ENCODE measurements around the gene HOXD11. TPM values are rescaled to one million over a fixed set of nuclear protein-coding genes. Genes with fewer than 3 reads are reported as not detected.

The HOXD11 gene
- total and polyA plus RNA-seq, 2 of the 4 experiments (the other 2 are of a cell fraction) = not detected

DNA sequence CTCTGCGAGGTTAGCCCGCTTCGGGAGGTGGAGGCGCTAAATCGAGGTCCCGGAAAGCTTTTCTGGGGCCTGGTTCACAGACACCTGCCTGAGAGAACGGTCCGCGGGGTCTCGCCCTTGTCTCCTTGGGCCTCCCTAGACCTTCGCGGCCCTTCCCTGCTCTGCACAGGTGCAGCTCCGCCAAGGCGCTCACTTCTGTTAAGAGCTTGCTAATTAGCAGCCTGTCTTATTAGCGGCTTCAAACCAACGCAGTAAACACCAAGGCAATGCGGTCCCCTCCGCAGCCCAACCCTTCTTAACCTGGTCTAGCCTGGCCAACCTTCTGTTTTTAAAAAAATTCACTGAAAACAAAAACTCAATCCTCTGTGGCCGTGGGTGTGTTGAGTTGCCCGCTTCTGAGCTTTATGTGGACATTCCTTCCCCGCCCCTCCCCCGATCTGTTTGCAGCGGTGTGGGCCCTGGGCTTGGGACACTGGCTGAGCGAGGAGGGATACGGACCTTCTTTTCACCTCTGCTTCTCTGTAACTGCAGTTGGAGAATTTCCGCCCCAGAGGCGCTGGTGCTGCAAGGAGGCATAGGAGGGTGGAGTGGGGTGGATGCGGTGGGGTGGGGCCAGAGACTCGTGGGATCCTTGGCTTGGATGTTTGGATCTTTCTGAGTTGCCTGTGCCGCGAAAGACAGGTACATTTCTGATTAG lies 40.9 kb downstream of the HOXD11 start:
- H2BK5ac ChIP-seq (ENCODE audit: low read depth, low read length, poor library complexity, severe bottlenecking) = no peak overlapping the region
- H2BK15ac ChIP-seq (ENCODE audit: low read depth, low read length) = no peak overlapping the region
- intact Hi-C loops (cut with micrococcal nuclease) (no loop called here), dilution Hi-C loops (cut with HindIII; ENCODE audit: low sequenced_read_pairs, unreplicated experiment) (no loop called here), in situ Hi-C loops (cut with MboI; ENCODE audit: low sequenced_read_pairs) (no loop called here)
- no peak overlapping the region for H4K91ac ChIP-seq (ENCODE audit: insufficient read depth, low read depth, low read length)
- no peak overlapping the region for H3K18ac ChIP-seq (ENCODE audit: low read depth, low read length)
- no peak overlapping the region for H3K4ac ChIP-seq (ENCODE audit: low read depth, low read length)
- H2AFZ ChIP-seq (replicated peaks; ENCODE audit: low read length, poor library complexity) = no peak overlapping the region
- no peaks in the 10 kb centered on the region for H3K79me1 ChIP-seq (ENCODE audit: low read depth in 1 of 2, low read length in 2 of 2)
- no peak for DNase-seq
- no TSS peak for BruUV-seq (replicated peaks)
- H3K23ac ChIP-seq (ENCODE audit: low read depth, low read length) = no peak overlapping the region
- no peaks in the 10 kb centered on the region for H4K20me1 ChIP-seq (ENCODE audit: insufficient read depth, low read length)
- no peak overlapping the region for H4K8ac ChIP-seq (ENCODE audit: low read depth in 2 of 2, low read length in 2 of 2)
- ChIA-PET POLR2A (ENCODE audit: unreplicated experiment) (no interaction called here), CTCF (no interaction called here)
- ATAC-seq (ENCODE audit: low read depth) = no peak
- H2AK5ac ChIP-seq (ENCODE audit: low read depth, low read length) = no peak overlapping the region
- H3K9me1 ChIP-seq (ENCODE audit: insufficient read depth, low read length) = no peaks in the 10 kb centered on the region
- H2BK20ac ChIP-seq (ENCODE audit: low read depth, low read length) = no peak overlapping the region
- peaks cover 79% of the 10 kb centered on the region for H3K27me3 ChIP-seq (ENCODE audit: control insufficient read depth, insufficient read depth, low read length)
- H3K9me3 ChIP-seq (ENCODE audit: control insufficient read depth, insufficient read depth, low read length) = peaks cover 8% of the 10 kb centered on the region
- no peaks in the 10 kb centered on the region for H3K4me1 ChIP-seq (ENCODE audit: control insufficient read depth, insufficient read depth, low read length)
- H4K5ac ChIP-seq (ENCODE audit: low read depth, low read length) = no peak overlapping the region
- WGBS, 2 experiments (ENCODE audit: extremely low coverage in 2 of 2, insufficient read length in 1 of 2) = 0% methylated on average over 7 of the region's 31 CpGs; no CpG with 5 or more reads in 1 of the 2 experiments
- H3K4me2 ChIP-seq (ENCODE audit: low read depth, low read length) = no peak overlapping the region
- TF ChIP-seq USF2 (IDR thresholded peaks at IDR 0.05; ENCODE audit: low read depth, low read length) = no peak
- no peak for TF ChIP-seq NFE2L2 (IDR thresholded peaks at IDR 0.05; ENCODE audit: low read depth, low read length)
- TF ChIP-seq CEBPB (IDR thresholded peaks at IDR 0.05; ENCODE audit: low read depth, low read length) = no peak
- TF ChIP-seq RCOR1 (IDR thresholded peaks at IDR 0.05; ENCODE audit: insufficient replicate concordance, low read length) = no peak
- no peak for TF ChIP-seq MAZ (IDR thresholded peaks at IDR 0.05; ENCODE audit: borderline replicate concordance, low read depth, low read length)
- no peak for TF ChIP-seq RAD21 (IDR thresholded peaks at IDR 0.05; ENCODE audit: low read length)
- no peak for TF ChIP-seq ELK1 (IDR thresholded peaks at IDR 0.05; ENCODE audit: borderline replicate concordance, low read depth, low read length)
- TF ChIP-seq CHD1 (IDR thresholded peaks at IDR 0.05; ENCODE audit: low read depth, low read length) = no peak
- TF ChIP-seq POLR2A (IDR thresholded peaks at IDR 0.05; ENCODE audit: low read depth, low read length) = no peak
- no peak for TF ChIP-seq RFX5 (IDR thresholded peaks at IDR 0.05; ENCODE audit: low read depth, low read length)
- no peak for TF ChIP-seq FOS (IDR thresholded peaks at IDR 0.05; ENCODE audit: low read depth, low read length)
- TF ChIP-seq MAFK (IDR thresholded peaks at IDR 0.05; ENCODE audit: low read depth, low read length) = no peak
- no peak for TF ChIP-seq MXI1 (IDR thresholded peaks at IDR 0.05; ENCODE audit: borderline replicate concordance, low read depth, low read length)
- TF ChIP-seq, protein P1, sequence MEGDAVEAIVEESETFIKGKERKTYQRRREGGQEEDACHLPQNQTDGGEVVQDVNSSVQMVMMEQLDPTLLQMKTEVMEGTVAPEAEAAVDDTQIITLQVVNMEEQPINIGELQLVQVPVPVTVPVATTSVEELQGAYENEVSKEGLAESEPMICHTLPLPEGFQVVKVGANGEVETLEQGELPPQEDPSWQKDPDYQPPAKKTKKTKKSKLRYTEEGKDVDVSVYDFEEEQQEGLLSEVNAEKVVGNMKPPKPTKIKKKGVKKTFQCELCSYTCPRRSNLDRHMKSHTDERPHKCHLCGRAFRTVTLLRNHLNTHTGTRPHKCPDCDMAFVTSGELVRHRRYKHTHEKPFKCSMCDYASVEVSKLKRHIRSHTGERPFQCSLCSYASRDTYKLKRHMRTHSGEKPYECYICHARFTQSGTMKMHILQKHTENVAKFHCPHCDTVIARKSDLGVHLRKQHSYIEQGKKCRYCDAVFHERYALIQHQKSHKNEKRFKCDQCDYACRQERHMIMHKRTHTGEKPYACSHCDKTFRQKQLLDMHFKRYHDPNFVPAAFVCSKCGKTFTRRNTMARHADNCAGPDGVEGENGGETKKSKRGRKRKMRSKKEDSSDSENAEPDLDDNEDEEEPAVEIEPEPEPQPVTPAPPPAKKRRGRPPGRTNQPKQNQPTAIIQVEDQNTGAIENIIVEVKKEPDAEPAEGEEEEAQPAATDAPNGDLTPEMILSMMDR (conservative IDR thresholded peaks at IDR 0.05; ENCODE audit: low read depth, low read length) = no peak
- no peak for TF ChIP-seq SMC3 (IDR thresholded peaks at IDR 0.05; ENCODE audit: low read depth, low read length)
- no peak for TF ChIP-seq BHLHE40 (IDR thresholded peaks at IDR 0.05; ENCODE audit: low read depth, low read length)
- H3K4me3 ChIP-seq (ENCODE audit: insufficient read depth, low read depth, low read length) = no peak overlapping the region
- no peak overlapping the region for H3K27ac ChIP-seq (ENCODE audit: insufficient read depth, low read length)
- H3K56ac ChIP-seq (ENCODE audit: extremely low read depth, insufficient read depth, low read length) = no peak overlapping the region
- no peak overlapping the region for H2AK9ac ChIP-seq (replicated peaks; ENCODE audit: low read depth, low read length, poor library complexity)
- no peak overlapping the region for H3K14ac ChIP-seq (replicated peaks; ENCODE audit: low read depth, low read length)
- no peaks in the 10 kb centered on the region for H3K36me3 ChIP-seq (ENCODE audit: control insufficient read depth, insufficient read depth, low read length)
- H3K9ac ChIP-seq (ENCODE audit: low read depth, low read length) = no peak overlapping the region
- H2BK120ac ChIP-seq (ENCODE audit: low read depth, low read length) = no peak overlapping the region
